OCI-LY3 (cell line): ENCODE data around the gene SERPINI1.

ENCODE experiments used
- H2AFZ ChIP-seq: fragments of 200-600, 300-600 bp; shearing (Covaris generic); 2 replicates; pipeline ENCODE4 v1.6.0; 2014; ENCODE audit warnings: antibody characterized with exemption, low read depth, low read length
- H3K27ac ChIP-seq: fragments of 200-600, 300-600 bp; sonication (generic); 2 replicates; pipeline ENCODE4 v1.5.1; 2014; ENCODE audit warnings: mild to moderate bottlenecking, low read length, moderate library complexity, mixed read lengths
- H3K27me3 ChIP-seq: fragments of 200-600, 300-600 bp; sonication (generic); 2 replicates; pipeline ENCODE4 v1.6.1; 2014; ENCODE audit warnings: low read depth, low read length, mixed read lengths
- H3K36me3 ChIP-seq: fragments of 200-600, 300-600 bp; sonication (generic); replicated peaks from 2 replicates; pipeline ENCODE3; 2014; ENCODE audit warnings: low read depth, low read length, mixed read lengths
- H3K4me1 ChIP-seq: fragments of 300-600, 200-600 bp; sonication (generic); 2 replicates; pipeline ENCODE4 v1.6.1; 2014; ENCODE audit warnings: low read length, mixed read lengths
- H3K4me2 ChIP-seq: fragments of 200-600, 300-600 bp; sonication (generic); 2 replicates; pipeline ENCODE4 v1.6.1; 2014; ENCODE audit warnings: low read length, mixed read lengths
- H3K4me3 ChIP-seq: fragments of 300-600, 200-600 bp; sonication (generic); 2 replicates; pipeline ENCODE4 v1.5.1; 2014; ENCODE audit warnings: antibody characterized with exemption, mild to moderate bottlenecking, low read length, moderate library complexity
- H3K79me2 ChIP-seq: fragments of 300-600, 200-600 bp; shearing (Covaris generic); 2 replicates; pipeline ENCODE4 v1.6.1; 2014; ENCODE audit warnings: mild to moderate bottlenecking, low read length, mixed read lengths
- H3K9ac ChIP-seq: fragments of 300-600, 200-600 bp; shearing (Covaris generic); 2 replicates; pipeline ENCODE4 v1.6.0; 2014; ENCODE audit warnings: mild to moderate bottlenecking, low read length, moderate library complexity
- H3K9me3 ChIP-seq: fragments of 200-600, 300-600 bp; shearing (Covaris generic); 2 replicates; pipeline ENCODE4 v1.6.1; 2014; ENCODE audit warnings: low read length, mixed read lengths; ENCODE audit not compliant: insufficient read depth
- H4K20me1 ChIP-seq: fragments of 200-600, 300-600 bp; sonication (generic); 2 replicates; pipeline ENCODE4 v1.6.1; 2016; ENCODE audit warnings: low read length, mixed read lengths; ENCODE audit not compliant: insufficient read depth
- EZH2phosphoT487 ChIP-seq: fragments of 200-600 bp; shearing (Covaris generic); IDR thresholded peaks from 2 replicates; pipeline ENCODE4 v1.6.1; 2018; ENCODE audit warnings: antibody characterized with exemption, mixed run types, low read depth
- TF ChIP-seq, protein P1 (sequence below): fragments of 200-600, 300-600 bp; sonication (generic); IDR thresholded peaks from 2 replicates; pipeline ENCODE4 v1.5.1; 2014; ENCODE audit warnings: antibody characterized with exemption, low read length, low read depth

Gene SERPINI1

DNA sequence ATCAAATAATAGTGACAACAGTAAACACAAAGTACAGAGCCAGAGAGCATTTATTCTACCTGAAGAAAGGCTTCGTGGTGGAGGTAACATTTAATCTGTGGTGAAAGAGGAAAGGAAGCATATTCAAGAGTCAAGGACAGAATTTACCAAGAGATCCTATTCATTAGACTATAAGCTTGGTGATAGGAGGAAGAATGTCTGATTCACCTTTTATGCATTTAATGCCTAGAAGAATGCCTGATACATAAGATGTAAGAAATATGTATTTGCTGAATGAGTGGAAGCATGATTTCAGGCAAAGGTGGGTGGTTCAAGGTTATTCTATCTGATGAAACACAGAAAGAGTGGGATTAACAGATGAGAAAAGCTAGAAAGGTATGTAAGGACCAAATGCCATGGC is 119.8 kb downstream of the SERPINI1 start:
- H3K79me2 ChIP-seq = no peaks in the 10 kb centered on the region
- H3K9ac ChIP-seq = no peak overlapping the region
- no peak for TF ChIP-seq EZH2phosphoT487
- TF ChIP-seq, protein P1, sequence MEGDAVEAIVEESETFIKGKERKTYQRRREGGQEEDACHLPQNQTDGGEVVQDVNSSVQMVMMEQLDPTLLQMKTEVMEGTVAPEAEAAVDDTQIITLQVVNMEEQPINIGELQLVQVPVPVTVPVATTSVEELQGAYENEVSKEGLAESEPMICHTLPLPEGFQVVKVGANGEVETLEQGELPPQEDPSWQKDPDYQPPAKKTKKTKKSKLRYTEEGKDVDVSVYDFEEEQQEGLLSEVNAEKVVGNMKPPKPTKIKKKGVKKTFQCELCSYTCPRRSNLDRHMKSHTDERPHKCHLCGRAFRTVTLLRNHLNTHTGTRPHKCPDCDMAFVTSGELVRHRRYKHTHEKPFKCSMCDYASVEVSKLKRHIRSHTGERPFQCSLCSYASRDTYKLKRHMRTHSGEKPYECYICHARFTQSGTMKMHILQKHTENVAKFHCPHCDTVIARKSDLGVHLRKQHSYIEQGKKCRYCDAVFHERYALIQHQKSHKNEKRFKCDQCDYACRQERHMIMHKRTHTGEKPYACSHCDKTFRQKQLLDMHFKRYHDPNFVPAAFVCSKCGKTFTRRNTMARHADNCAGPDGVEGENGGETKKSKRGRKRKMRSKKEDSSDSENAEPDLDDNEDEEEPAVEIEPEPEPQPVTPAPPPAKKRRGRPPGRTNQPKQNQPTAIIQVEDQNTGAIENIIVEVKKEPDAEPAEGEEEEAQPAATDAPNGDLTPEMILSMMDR = no peak
- no peaks in the 10 kb centered on the region for H3K27me3 ChIP-seq
- peaks cover 6% of the 10 kb centered on the region for H3K4me1 ChIP-seq
- H2AFZ ChIP-seq = no peak overlapping the region
- H3K4me2 ChIP-seq = no peak overlapping the region
- no peak overlapping the region for H3K27ac ChIP-seq
- no peaks in the 10 kb centered on the region for H4K20me1 ChIP-seq
- no peak overlapping the region for H3K4me3 ChIP-seq
- H3K9me3 ChIP-seq = no peaks in the 10 kb centered on the region
- H3K36me3 ChIP-seq = no peaks in the 10 kb centered on the region

DNA sequence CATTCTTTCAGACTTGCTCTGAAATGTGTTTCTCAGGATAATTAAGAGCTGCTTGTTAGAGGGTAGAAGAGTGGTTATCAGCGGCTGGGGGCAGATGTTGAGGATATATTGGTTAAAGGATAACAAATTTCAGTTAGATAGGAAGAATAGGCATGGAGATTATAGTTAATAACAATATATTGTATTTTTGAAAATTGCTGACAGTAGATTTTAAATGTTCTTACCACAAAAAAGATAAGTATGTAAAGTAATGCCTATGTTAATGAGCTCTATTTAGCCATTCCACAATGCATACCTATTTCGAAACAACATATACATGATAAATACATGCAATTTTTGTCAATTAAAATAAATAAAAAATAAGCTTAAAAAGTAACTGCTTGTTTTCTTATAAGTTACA is 123.3 kb downstream of the SERPINI1 start:
- peaks cover 6% of the 10 kb centered on the region for H3K4me1 ChIP-seq
- H3K4me2 ChIP-seq = no peak overlapping the region
- no peaks in the 10 kb centered on the region for H3K9me3 ChIP-seq
- H3K4me3 ChIP-seq = no peak overlapping the region
- H4K20me1 ChIP-seq = no peaks in the 10 kb centered on the region
- no peak overlapping the region for H3K9ac ChIP-seq
- H3K27me3 ChIP-seq = no peaks in the 10 kb centered on the region
- H3K27ac ChIP-seq = no peak overlapping the region
- no peaks in the 10 kb centered on the region for H3K36me3 ChIP-seq
- TF ChIP-seq, protein P1 = no peak
- TF ChIP-seq EZH2phosphoT487 = no peak
- no peaks in the 10 kb centered on the region for H3K79me2 ChIP-seq
- no peak overlapping the region for H2AFZ ChIP-seq

DNA sequence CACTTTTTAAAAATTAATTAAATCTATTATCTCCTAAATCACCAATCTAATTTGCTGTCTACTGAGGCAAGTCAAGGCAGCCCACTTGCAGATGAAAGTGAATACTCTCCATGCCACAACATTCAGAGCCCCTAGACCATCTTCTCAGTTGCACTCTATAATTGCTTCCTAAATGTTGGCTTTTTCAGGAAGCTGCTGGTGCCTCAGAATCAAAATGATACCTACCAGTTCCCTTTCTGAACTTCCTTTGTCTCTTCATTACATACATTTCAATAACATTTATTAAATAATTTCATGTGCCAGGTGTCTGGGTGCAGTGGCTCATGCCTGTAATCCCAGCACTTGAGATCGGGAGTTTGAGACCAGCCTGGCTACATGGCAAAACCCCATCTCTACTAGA is 124.1 kb downstream of the SERPINI1 start:
- TF ChIP-seq, protein P1 = no peak
- TF ChIP-seq EZH2phosphoT487 = no peak
- Histone ChIP-seq H3K27ac (no peak overlapping the region), H3K4me2 (peak overlapping the region; percentile 29), H3K4me1 (peaks cover 6% of the 10 kb centered on the region), H3K36me3 (no peaks in the 10 kb centered on the region), H2AFZ (no peak overlapping the region), H3K79me2 (no peaks in the 10 kb centered on the region), H3K27me3 (no peaks in the 10 kb centered on the region), H3K4me3 (no peak overlapping the region), H3K9ac (no peak overlapping the region), H3K9me3 (no peaks in the 10 kb centered on the region), H4K20me1 (no peaks in the 10 kb centered on the region)

DNA sequence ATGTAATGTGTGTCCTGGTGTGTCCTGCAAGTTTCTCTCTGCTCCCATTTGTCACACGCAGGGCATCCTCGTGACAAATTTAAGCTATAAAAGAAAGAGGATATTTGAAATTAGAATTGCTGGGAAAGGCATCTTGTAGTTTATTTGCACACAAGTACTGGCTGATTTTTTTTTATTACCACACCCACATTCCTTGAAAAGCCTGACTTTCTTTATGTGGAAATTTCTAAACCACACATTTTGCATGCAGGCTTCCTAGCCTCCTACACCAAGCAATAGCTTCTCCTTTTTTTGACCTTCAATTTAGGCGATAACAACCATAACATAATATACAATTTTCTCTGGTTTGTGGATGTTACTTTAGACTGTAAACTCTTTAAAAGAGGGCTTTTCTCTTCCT is 126.1 kb downstream of the SERPINI1 start:
- TF ChIP-seq EZH2phosphoT487 = no peak
- TF ChIP-seq, protein P1 = no peak
- no peak overlapping the region for H3K9ac ChIP-seq
- no peak overlapping the region for H3K4me2 ChIP-seq
- H3K4me1 ChIP-seq = peaks cover 6% of the 10 kb centered on the region
- H2AFZ ChIP-seq = no peak overlapping the region
- no peaks in the 10 kb centered on the region for H3K79me2 ChIP-seq
- no peak overlapping the region for H3K4me3 ChIP-seq
- no peaks in the 10 kb centered on the region for H4K20me1 ChIP-seq
- H3K27ac ChIP-seq = no peak overlapping the region
- no peaks in the 10 kb centered on the region for H3K9me3 ChIP-seq
- H3K36me3 ChIP-seq = no peaks in the 10 kb centered on the region
- no peaks in the 10 kb centered on the region for H3K27me3 ChIP-seq
